ENCODE measurements around the gene FNDC11.

Gene FNDC11

GRCh38 chr20:63525971-63526370 lies 28.0 kb upstream of the FNDC11 start:
- no peak for TF ChIP-seq FOXP2 (optimal IDR thresholded peaks at IDR 0.05; ENCODE audit: borderline replicate concordance, extremely low read depth, extremely low read length, insufficient read depth)
- no peak for TF ChIP-seq TAF1 (IDR thresholded peaks at IDR 0.05; ENCODE audit: borderline replicate concordance, insufficient read depth, low read length)
- no peak for TF ChIP-seq SIN3A (IDR thresholded peaks at IDR 0.05; ENCODE audit: borderline replicate concordance, insufficient read depth, low read length)
- no peak for TF ChIP-seq POLR2AphosphoS5 (IDR thresholded peaks at IDR 0.05; ENCODE audit: low read depth, low read length)
- TF ChIP-seq, protein P1, sequence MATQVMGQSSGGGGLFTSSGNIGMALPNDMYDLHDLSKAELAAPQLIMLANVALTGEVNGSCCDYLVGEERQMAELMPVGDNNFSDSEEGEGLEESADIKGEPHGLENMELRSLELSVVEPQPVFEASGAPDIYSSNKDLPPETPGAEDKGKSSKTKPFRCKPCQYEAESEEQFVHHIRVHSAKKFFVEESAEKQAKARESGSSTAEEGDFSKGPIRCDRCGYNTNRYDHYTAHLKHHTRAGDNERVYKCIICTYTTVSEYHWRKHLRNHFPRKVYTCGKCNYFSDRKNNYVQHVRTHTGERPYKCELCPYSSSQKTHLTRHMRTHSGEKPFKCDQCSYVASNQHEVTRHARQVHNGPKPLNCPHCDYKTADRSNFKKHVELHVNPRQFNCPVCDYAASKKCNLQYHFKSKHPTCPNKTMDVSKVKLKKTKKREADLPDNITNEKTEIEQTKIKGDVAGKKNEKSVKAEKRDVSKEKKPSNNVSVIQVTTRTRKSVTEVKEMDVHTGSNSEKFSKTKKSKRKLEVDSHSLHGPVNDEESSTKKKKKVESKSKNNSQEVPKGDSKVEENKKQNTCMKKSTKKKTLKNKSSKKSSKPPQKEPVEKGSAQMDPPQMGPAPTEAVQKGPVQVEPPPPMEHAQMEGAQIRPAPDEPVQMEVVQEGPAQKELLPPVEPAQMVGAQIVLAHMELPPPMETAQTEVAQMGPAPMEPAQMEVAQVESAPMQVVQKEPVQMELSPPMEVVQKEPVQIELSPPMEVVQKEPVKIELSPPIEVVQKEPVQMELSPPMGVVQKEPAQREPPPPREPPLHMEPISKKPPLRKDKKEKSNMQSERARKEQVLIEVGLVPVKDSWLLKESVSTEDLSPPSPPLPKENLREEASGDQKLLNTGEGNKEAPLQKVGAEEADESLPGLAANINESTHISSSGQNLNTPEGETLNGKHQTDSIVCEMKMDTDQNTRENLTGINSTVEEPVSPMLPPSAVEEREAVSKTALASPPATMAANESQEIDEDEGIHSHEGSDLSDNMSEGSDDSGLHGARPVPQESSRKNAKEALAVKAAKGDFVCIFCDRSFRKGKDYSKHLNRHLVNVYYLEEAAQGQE (IDR thresholded peaks at IDR 0.05; ENCODE audit: insufficient read depth in 1 of 2, low read depth in 2 of 2, low read length in 2 of 2), result no peak

- TF ChIP-seq, protein P1 (IDR thresholded peaks at IDR 0.05; ENCODE audit: insufficient read depth in 1 of 2, low read depth in 2 of 2, low read length in 2 of 2), result no peak
- TF ChIP-seq POLR2AphosphoS5 (IDR thresholded peaks at IDR 0.05; ENCODE audit: low read depth, low read length) (no peak), SIN3A (IDR thresholded peaks at IDR 0.05; ENCODE audit: borderline replicate concordance, insufficient read depth, low read length) (no peak), FOXP2 (optimal IDR thresholded peaks at IDR 0.05; ENCODE audit: borderline replicate concordance, extremely low read depth, extremely low read length, insufficient read depth) (no peak), TAF1 (IDR thresholded peaks at IDR 0.05; ENCODE audit: borderline replicate concordance, insufficient read depth, low read length) (no peak)
These were observed 26.8 kb upstream of the FNDC11 start for GRCh38 chr20:63527184-63527583.

DNA sequence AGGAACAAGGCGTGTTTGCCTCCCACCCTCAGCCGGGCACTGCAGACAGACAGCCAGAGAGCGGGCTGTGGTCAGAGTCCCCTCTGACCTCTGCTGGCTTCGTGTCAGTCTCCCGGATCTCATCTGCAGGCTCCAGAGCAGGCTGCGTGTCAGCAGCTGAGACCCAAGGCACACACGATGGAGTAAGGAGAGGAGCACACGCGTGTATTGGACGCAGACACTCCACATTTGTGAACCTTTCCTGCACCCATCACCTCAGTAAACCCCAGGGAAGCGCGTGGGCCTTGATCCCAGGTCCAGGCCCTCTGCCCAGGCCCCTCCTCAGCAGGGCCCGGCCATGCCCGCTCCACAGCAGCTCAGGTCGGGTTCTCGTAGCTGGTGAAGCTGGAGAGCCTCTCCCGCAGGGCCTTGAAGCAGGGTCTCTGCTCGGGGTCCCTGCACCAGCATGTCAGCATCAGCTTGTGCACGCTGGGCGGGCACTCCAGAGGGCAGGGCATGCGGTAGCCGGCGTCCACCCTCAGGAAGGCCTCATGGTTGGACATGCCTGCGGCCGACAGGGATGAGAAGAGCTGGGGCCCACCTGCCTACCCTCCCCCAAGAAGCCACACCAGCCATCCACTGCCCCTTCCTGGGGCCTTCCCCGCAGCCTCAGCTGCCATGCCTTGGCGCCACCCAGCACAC lies 24.6 kb upstream of the FNDC11 start:
- TF ChIP-seq TAF1 (IDR thresholded peaks at IDR 0.05; ENCODE audit: borderline replicate concordance, insufficient read depth, low read length) (no peak), POLR2AphosphoS5 (IDR thresholded peaks at IDR 0.05; ENCODE audit: low read depth, low read length) (no peak), SIN3A (IDR thresholded peaks at IDR 0.05; ENCODE audit: borderline replicate concordance, insufficient read depth, low read length) (no peak), FOXP2 (optimal IDR thresholded peaks at IDR 0.05; ENCODE audit: borderline replicate concordance, extremely low read depth, extremely low read length, insufficient read depth) (no peak)
- TF ChIP-seq, protein P1 (IDR thresholded peaks at IDR 0.05; ENCODE audit: insufficient read depth in 1 of 2, low read depth in 2 of 2, low read length in 2 of 2), result no peak

DNA sequence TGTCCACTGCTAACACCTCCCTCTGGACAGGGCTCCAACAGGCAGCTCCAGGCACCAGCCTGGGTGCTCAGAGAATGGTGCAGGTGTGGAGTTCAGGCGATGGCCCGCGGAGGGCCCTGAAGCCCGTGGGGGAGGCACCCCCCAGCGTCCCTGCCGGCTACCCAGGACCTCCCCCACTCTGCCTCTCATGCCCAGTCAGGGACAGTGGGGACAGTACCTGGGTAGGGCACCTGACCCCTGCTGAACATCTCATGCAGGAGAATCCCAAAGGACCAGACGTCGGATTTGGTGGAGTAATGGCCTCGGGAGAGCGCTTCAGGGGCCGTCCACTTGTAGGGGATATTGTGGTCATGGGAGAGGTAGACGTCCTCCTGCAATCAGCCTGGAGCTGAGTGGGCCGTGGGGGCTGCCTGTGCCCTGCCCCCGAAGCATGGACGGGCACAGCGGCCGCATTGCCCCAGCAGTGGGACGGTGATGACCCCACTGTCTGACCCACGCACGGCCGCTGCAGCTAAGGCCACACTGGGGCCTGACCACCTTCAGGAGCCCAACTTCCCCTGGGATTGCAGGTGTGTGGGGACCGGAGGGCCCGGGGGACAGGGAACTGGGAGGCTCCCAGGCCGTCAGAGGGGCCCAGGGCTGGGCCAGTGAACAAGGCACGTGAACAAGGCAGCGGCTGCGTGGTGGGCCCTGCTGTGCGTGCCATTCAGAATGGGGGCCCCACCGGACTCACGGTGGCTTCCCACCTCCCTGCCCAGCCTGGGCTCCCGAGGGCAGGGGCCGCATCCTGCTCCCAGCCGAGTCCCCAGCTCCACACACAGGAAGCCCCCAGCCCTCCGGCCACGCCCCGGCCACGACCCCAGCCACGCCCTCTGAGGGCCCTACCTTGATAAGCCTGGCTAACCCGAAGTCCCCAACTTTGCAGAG lies 23.8 kb upstream of the FNDC11 start:
- TF ChIP-seq SIN3A (IDR thresholded peaks at IDR 0.05; ENCODE audit: borderline replicate concordance, insufficient read depth, low read length) (no peak), POLR2AphosphoS5 (IDR thresholded peaks at IDR 0.05; ENCODE audit: low read depth, low read length) (no peak), FOXP2 (optimal IDR thresholded peaks at IDR 0.05; ENCODE audit: borderline replicate concordance, extremely low read depth, extremely low read length, insufficient read depth) (no peak), TAF1 (IDR thresholded peaks at IDR 0.05; ENCODE audit: borderline replicate concordance, insufficient read depth, low read length) (no peak)
- TF ChIP-seq, protein P1 (IDR thresholded peaks at IDR 0.05; ENCODE audit: insufficient read depth in 1 of 2, low read depth in 2 of 2, low read length in 2 of 2), result no peak

Measured in PFSK-1 (cell line).